HG03354 (cell line): ENCODE data around the gene PM20D1.

Source experiments
- ATAC-seq: cut with Tn5 transposase; IDR thresholded peaks from one replicate; pipeline ENCODE4 v1.9.1; 2021; ENCODE audit warnings: mild to moderate bottlenecking; ENCODE audit not compliant: unreplicated experiment, poor library complexity, severe bottlenecking

Gene PM20D1

DNA sequence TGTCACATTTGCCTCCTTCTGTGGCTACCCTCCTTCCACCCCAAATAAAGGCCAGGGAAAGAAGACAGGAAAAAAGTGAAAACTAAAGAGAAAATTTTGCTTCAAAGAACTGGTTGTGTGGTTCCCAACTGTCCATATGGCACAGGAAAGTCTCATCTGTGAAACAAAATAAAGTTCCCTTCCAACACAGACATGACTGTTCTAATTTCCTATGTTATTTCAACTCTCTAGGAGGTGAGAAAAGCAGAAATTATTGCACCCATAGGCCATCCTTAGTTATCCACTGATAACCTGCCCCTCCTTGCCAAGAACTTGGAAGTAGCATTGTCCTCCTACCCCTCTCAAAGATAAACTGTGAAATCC is 66.5 kb downstream of the PM20D1 start:
- no peak for ATAC-seq

DNA sequence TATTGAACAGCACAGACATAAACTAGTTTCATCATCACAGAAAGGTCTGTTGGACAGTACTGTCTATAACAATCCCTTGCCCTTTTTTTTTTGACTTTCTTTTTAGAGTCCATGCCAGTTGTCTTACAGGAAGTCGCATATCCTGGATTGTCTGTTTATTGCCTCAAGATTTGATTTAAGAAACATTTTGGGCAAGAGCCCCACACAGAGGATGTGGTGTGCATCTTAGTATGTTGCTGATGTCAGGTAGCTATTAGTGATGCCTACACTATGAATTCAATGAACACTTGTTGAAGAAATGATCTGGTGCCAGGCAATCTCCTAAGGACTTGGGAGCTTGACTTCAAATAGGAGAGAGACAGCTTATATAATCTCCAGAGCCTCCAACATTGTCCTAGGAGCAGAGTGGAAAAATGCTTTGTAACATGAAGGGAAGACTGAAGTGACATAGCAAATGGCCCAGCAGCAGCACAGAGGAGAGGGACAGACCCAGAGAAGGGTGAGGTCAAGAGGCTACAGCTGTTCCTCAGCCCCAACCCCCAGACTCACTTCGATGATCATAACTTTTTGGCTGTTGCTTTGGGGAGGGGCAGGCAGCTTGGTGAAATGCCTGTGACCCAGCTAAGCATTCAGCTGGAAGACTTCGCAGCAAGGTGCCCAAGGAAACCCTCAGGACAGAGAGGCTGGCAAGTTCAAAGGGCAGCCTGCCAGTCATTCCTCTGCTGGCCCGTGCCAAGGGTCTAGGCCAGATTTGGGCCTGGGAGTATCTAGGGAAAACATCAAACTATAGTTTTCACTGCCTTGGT is 67.1 kb downstream of the PM20D1 start:
- no peak for ATAC-seq

DNA sequence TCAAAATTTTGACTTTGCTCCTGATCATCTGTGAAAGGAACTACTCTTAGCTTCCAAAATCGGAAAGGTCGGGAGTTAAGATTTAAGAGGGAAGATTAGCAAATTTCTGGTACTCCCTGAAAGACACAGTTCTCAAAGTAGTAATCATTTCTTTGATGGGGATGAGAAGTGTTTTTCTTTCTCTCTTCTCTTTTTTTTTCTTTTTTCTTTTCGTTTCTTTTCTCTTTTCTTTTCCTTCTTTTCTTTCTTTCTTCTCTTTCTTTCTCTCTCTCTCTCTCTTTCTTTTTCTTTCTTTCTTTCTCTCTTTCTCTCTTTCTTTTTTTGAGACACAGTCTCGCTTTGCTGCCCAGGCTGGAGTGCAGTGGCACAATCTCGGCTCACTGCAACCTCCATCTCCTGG is 69.6 kb downstream of the PM20D1 start:
- ATAC-seq: no peak
